Measurements from ENCODE around the gene PROM1.

The PROM1 gene

GRCh38 chr4:15988222-15988621 is 95.6 kb downstream of the PROM1 start:
- TF ChIP-seq CTCF (IDR thresholded peaks at IDR 0.05; ENCODE audit: low read length, missing control alignments) = no peak
- H3K4me3 ChIP-seq (replicated peaks; ENCODE audit: low read depth, low read length) = no peak overlapping the region
- DNase-seq (ENCODE audit: low read depth) = no peak

- H3K4me3 ChIP-seq (replicated peaks; ENCODE audit: low read depth, low read length) = no peak overlapping the region
- TF ChIP-seq CTCF (IDR thresholded peaks at IDR 0.05; ENCODE audit: low read length, missing control alignments) = no peak
Measured at GRCh38 chr4:15986907-15987306, 96.9 kb downstream of the PROM1 start.

GRCh38 chr4:15983610-15984009 is 100.2 kb downstream of the PROM1 start:
- no peak for TF ChIP-seq CTCF (IDR thresholded peaks at IDR 0.05; ENCODE audit: low read length, missing control alignments)
- no peak overlapping the region for H3K4me3 ChIP-seq (replicated peaks; ENCODE audit: low read depth, low read length)
- DNase-seq (ENCODE audit: low read depth) = no peak

More at GRCh38 chr4:15986907-15987306, 96.9 kb downstream of the PROM1 start:
- DNase-seq (ENCODE audit: low read depth) = no peak

GRCh38 chr4:15982842-15983524 is 100.8 kb downstream of the PROM1 start:
- H3K4me3 ChIP-seq (replicated peaks; ENCODE audit: low read depth, low read length) = no peak overlapping the region
- DNase-seq (ENCODE audit: low read depth) = no peak
- no peak for TF ChIP-seq CTCF (IDR thresholded peaks at IDR 0.05; ENCODE audit: low read length, missing control alignments)

GRCh38 chr4:15976456-15977447 is 107.1 kb downstream of the PROM1 start:
- no peak for DNase-seq (ENCODE audit: low read depth)
- no peak overlapping the region for H3K4me3 ChIP-seq (replicated peaks; ENCODE audit: low read depth, low read length)
- no peak for TF ChIP-seq CTCF (IDR thresholded peaks at IDR 0.05; ENCODE audit: low read length, missing control alignments)

- no peak for TF ChIP-seq CTCF (IDR thresholded peaks at IDR 0.05; ENCODE audit: low read length, missing control alignments)
- no peak overlapping the region for H3K4me3 ChIP-seq (replicated peaks; ENCODE audit: low read depth, low read length)
- no peak for DNase-seq (ENCODE audit: low read depth)
Measured at GRCh38 chr4:15971068-15971801, 112.6 kb downstream of the PROM1 start.
